HG03108 (cell line): ENCODE measurements around the gene HSD17B14.

ENCODE experiments used
- ATAC-seq: cut with Tn5 transposase; IDR thresholded peaks from one replicate; pipeline ENCODE4 v1.9.1; 2021; ENCODE audit warnings: moderate library complexity; ENCODE audit not compliant: unreplicated experiment

HSD17B14 gene

GRCh38 chr19:48830965-48831364 is 5.3 kb downstream of the HSD17B14 start:
- ATAC-seq: no peak

DNA sequence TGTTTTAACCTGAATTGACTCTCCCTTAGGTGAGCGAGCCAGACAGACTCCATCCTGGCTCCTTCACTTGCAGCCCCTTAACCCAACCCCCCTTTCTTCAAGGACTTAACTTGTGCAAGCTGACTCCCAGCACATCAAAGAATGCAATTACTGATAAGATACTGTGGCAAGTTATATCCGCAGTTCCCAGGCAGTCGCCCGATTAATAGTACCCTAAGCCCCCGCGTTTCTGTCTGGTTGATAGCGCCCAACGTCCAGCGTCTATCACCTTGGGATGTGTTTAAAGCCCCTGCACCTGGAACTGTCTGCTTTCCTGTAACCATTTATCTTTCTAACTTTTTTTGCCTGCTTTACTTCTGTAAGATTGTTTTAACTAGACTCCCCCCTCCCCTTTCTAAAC is 6.2 kb downstream of the HSD17B14 start:
- ATAC-seq: no peak

DNA sequence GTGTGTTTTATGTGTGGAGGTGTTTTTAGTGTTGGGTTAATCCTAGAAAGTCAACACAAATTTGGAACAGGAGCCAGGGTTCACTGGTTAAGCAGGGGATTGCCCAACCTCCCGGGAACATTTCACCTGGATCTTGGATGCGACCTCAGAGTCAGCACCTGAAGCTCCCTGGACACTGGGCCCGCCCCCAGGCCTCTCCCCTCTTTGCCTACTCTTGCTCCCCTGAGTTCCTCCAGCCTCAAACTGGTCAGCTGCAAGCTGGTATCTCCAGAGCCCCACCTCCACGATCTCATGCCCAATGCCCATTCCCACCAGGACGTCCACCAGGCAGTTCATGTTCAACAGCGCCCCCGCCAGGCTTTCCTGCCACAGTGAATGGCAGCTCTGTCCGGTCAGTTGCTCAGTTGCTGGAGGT is 9.7 kb downstream of the HSD17B14 start:
- no peak for ATAC-seq

DNA sequence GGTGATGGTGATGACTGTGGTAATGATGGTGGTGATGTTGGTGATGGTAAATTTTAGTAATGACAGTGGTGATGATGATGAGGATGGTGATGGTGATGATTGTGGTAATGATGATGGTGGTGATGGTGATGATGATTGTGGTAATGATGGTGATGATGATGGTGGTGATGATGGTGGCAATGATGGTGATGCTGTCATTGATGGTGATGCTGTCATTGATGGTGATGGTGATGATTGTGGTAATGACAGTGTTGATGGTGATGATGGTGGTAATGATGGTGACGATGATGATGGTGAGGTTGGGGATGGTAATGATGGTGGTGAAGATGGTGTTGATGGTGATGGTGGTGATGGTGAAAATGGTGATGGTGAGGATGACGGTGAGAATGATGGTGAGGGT is 13.8 kb downstream of the HSD17B14 start:
- ATAC-seq: no peak

GRCh38 chr19:48821633-48822032 is 14.7 kb downstream of the HSD17B14 start:
- ATAC-seq: no peak

DNA sequence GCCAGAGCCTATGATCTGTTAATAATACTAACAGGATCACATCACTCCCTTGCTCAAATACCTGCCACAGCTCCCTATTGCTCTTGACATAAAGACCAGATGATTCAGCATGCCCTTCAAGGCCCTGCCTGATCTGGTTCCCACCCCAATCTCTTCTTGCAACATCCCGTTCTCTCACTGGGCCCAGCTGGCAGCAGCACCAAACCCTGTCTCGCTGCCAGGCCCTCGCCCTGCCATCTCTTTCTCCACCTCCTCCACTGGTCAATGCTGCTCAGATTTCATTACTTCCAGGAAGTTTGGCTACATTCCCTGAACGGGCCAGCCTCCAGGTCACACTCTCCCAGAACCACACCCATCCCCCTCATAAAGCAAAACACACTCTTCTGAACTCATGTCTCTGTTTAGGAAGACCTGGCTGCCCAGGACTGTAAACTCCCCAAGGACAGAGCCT is 16.9 kb downstream of the HSD17B14 start:
- no peak for ATAC-seq

DNA sequence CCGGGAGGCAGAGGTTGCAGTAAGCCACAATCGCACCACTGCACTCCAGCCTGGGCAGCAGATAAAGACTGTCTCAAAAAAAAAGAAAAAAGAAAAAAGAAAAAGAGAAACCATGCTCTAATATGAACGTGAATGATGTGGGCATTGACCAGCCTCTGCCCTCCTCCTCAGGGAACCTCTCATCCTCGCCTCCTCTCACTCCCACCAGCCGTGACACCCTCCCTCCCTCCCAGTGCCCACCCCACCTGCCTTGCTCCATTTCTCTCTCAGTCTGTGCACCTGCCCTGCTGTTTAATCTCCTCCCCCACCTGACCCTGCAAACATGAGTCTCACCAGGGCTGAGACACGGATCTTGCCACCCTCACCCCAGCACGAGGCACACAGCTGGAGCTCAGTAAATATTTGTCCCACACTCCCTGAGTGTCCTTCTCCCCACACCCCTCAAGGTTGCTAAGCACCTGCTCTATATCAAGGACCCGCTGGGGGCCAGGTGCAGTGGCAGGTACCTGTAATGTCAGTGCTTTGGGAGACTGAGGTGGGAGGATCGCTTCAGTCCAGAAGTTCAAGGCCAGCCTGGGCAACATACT is 18.0 kb downstream of the HSD17B14 start:
- ATAC-seq: no peak

DNA sequence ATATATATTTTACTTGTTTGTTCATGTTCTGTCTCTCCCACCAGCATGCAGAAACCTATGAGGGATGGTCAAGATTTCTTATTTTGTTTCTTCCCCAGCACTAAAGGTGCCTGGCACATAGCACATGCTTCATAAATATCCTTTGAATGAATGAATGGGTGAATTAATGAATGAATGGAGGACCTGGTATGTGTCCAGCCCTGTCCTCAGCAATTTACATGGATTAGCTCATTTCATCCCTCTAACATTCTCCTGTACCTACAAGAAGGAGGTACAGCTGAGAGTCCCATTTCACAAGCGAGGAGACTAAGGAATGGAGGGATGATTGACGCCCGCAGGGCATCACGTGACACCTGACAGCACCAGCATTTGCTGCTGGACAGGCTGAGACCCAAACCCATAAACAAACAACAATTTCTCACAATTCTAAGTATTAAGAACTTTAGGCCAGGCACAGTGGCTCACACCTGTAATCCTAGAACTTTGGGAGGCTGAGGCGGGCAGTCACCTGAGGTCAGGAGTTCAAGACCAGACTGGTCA is 18.6 kb downstream of the HSD17B14 start:
- no peak for ATAC-seq

DNA sequence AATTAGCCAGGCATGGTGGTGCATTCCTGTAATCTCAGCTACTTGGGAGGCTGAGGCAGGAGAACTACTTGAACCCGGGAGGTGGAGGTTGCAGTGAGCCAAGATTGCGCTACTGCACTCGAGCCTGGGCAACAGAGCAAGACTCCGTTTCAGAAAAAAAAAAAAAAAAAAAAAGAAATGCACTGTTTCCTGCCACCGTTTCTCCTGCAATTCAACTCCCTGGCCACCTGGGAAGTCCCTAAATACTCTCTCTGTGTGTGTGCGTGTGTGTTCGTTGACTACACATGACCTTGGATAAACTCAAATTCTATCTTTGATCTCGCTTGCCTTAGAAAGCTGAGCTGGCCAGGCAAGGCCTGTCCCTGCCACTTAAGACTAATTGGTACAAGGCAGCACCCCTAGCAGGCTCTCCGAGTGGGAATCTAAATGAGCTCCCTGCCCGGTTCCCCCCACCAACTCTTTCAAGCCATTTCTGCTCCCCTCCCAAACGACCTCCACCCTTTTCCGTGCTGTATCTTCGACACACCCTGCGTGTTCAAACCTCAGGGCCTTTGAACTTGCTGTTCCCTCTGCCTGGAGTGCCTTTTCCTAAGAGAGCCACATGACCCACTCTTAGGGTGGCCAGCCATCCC is 20.3 kb downstream of the HSD17B14 start:
- ATAC-seq: no peak

- ATAC-seq: no peak
Observed at GRCh38 chr19:48814895-48815294, 21.4 kb downstream of the HSD17B14 start.

GRCh38 chr19:48813123-48813913 is 23.0 kb downstream of the HSD17B14 start:
- no peak for ATAC-seq

DNA sequence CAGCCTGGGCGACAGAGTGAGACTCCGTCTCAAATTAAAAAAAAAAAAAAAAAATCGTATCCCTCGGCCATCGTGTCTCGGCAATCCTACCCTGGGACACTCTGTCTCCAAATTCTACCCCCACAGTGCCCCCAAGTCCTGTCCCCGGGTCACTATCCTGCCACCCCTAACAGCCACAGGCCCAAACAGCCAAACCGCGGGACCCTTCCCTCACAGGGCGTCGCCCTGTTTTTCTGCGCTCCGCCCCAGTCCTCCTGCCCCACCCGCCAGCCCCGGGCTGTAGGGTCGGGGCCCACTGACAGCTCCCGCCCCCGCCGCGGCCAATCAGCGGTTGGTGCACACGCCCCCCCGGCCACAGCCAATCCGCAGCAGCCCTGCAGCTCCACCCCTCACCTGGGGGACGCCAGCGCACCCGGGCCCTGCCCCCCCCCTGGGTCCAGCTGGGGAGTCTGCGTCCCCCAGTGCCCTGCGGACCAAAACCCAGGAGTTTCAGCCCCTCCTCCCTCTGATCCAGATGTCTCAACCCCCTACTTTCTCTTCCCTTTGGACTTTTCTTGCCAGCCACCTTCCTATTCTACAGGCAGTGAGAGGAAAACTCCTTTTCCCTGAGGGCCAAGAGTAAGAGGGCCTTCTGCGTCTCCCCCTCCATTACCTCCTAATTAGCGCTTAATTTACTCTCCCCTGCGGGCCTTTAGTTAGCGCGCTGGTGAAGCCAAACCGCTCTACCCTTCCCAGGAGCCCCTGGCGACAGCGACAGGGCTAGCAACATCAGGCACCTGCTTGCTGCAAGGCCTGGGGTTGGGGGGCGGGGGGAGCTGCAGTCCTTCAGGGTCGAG is 24.0 kb downstream of the HSD17B14 start:
- ATAC-seq: peak; percentile 69

GRCh38 chr19:48810151-48810550 is 26.1 kb downstream of the HSD17B14 start:
- ATAC-seq: no peak

DNA sequence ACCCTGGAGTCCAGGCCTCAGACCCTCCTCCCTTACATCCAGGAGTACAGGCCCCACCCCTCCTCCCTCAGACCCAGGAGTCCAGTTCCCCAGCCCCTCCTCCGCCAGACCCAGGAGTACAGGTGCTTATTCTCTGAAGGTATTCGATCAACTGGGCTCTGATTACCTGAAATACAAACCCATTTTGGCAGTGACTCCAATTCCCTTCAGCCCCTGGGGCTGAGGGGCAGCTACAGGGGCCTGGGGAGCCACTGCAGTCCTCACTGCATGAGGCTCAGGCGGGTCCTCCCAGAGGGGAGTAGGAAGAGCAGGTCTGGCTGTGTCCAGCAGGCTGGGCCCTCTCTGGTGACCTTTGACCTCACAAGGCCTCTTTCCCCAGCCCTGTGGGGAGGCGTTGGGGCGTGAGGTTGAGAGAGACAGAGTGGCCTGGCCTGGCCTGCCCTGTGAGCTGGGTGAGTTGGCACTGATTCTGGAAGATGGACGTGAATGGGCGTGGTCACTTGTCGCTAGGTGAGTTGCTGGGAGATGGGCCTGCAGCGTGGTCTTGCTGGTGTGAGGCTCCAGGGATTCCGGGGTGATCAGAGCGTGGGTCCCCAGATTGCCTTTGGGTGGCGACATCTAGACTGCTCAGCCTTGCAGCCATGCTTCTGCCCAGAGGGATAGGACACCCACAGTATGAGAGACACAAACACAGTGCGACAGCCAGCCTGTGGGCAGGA is 28.5 kb downstream of the HSD17B14 start:
- no peak for ATAC-seq

- no peak for ATAC-seq
Observed at GRCh38 chr19:48806818-48807589, 29.3 kb downstream of the HSD17B14 start.

GRCh38 chr19:48806518-48806817 is 29.8 kb downstream of the HSD17B14 start:
- no peak for ATAC-seq

GRCh38 chr19:48805452-48805851 is 30.8 kb downstream of the HSD17B14 start:
- no peak for ATAC-seq

DNA sequence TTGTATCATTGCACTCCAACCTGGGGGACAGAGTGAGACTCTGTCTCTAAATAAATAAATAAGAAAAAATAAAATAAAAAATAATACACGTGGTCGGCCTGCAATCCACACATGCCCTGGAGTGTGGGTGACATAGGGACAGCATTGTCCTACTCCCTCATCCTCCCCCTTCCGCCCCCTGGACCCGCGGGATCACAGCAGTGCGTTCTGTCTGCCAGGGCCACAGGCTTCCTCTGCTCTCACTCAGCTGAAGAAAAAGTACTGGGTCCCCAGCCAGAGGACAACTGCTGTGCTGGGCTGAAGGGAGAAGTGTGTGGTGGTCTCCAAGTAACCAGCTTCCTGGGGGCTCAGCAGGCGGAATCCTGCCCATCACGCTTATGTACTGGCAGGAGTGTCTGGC is 31.8 kb downstream of the HSD17B14 start:
- ATAC-seq: no peak

GRCh38 chr19:48802623-48803022 is 33.7 kb downstream of the HSD17B14 start:
- no peak for ATAC-seq
